HG02588 (cell line): ENCODE measurements around the gene CFAP161.
"Not testable (repeated sequence)": the region's sequence is repeated elsewhere in the genome, so short reads cannot be mapped to it uniquely, and the experiment has no call there.

ENCODE experiments used
- ATAC-seq: cut with Tn5 transposase; IDR thresholded peaks from one replicate; pipeline ENCODE4 v1.9.1; 2021; ENCODE audit warnings: mild to moderate bottlenecking, moderate library complexity; ENCODE audit not compliant: unreplicated experiment

CFAP161 gene

DNA sequence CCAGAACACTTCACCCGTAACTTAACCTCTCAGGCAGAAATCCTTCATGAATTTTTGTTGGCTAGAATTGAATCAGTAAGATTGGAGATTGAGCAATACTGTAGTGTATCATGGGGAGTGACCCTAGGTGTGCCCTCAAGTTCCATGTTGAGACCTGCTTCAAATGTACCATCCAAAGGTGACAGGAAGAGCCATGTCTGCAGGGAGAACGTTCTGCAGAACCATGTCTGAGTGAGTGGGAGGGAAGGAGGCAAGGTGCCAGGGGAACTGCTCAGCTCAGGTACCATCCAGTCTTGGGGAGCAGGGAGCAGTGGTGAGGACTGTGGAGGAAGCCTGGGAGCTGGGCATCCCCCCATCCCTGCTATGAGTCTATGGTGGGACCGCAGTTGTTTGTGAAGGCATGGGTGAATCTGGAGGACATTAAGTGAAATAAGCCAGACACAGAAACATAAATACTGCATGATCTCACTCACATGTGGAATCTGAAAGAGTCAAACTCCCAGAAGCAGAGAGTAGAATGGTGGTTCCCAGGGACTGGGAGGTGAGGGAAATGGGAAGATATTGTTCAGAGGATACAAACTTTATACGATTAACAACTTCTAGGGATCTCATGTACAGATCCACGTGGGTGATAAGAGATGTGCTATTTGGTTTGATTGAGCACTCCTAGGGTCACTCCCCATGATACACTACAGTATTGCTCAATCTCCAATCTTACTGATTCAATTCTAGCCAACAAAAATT lies 23.3 kb downstream of the CFAP161 start:
- ATAC-seq, result no peak

DNA sequence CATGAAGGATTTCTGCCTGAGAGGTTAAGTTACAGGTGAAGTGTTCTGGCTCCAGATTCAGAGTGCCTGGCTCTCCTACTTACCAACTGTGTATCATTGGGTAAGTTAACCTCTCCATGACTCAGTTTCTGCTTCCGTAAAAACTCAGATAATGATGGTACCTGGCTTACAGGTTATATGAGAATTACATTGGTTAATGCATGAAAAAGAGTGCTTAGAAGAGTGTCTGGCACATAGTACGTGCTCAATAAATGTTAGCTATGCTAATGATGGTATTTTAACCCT lies 23.8 kb downstream of the CFAP161 start:
- ATAC-seq, result no peak

DNA sequence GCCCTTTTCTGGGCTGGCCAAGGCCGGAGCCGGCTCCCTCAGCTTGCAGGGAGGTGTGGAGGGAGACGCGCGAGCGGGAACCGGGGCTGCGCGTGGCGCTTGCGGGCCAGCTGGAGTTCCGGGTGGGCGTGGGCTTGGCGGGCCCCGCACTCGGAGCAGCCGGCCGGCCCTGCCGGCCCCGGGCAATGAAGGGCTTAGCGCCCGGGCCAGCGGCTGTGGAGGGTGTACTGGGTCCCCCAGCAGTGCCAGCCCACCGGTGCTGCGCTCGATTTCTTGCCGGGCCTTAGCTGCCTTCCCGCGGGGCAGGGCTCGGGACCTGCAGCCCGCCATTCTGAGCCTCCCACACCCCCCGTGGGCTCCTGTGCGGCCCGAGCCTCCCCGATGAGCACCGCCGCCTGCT lies 24.5 kb downstream of the CFAP161 start:
- ATAC-seq, result not testable (repeated sequence)

DNA sequence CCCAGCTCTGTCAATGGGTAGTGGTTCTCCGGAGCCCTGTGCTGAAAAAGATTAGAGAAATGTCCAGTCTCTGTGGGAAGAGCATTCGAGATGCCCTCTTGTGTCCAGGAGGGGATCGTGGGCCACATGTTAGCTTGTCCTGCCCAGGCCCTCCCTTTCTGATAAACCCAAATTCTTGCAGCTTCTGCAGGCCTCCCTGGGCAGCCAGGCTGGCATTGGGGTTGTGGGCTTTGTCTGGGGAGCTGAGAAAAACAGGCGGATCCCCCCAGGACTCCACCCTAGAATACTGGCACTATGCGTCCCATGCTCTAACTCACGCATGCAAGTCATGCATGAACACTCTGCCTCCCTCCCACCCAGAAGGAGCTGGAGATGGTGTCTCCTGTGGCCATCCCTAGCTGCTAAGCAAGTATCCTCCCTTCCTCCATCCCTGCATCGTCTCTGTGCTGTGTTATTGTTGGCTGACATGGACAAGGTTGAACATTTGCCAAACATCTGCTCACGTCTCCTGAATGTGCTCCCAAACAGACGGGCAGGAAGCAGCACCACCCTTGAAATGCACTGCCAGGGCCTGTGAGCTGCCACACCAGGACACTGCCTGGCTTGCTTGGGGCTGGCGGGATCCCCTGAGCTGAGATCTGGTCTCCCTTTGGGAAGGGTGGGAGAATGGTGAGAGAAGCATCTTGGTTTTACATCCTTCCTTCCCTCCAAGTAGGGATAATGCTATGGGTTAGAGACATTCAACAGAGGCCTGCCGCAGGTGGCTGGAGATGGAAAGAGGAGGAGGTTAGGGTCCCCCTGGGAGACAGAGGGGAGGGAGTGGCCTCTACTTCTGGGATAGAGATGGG lies 26.5 kb downstream of the CFAP161 start:
- no peak for ATAC-seq

DNA sequence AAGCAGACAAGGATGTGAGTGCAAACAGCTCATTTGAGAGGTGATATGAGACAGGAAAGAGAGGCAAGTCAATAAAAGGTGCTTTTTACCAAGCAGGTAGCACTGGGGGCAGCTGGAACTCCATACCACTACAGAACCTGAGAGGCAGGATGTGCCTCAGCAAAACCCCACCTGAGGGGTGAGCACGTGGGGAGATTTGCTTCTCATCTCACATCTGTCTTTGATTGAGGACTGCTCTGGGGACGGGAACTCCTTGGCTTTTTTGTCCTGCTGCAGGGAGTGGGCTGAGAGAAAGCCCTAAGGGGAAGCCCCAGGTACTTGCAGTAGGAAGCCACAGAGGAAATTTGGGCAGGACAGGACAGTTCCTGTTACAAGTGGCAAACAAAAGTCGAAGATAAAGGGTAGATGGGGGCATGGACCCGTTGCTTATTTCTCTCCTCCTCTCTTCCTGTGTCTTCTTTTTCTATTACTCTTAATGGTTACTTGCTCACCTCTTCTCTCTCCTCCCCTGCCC lies 27.1 kb downstream of the CFAP161 start:
- no peak for ATAC-seq

DNA sequence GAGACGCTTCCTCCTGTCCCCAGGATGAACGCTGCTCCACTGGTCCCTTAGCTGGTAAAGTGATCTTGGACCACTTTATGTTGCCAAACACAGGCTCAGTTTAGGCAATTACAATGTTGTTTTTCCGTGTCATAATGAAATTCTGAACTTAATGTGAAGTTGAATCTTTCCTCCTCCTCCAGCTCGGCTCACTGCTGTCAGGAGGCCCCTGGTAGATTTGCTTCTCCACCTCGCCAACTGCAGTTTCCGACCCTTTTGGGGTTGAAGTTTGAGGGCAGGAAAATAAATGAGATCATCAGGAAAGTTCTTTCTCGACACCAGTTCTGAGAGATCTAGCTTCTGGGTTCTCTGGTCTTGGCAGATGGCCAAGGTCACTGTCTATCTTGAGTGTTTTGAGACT lies 27.8 kb downstream of the CFAP161 start:
- ATAC-seq, result no peak

DNA sequence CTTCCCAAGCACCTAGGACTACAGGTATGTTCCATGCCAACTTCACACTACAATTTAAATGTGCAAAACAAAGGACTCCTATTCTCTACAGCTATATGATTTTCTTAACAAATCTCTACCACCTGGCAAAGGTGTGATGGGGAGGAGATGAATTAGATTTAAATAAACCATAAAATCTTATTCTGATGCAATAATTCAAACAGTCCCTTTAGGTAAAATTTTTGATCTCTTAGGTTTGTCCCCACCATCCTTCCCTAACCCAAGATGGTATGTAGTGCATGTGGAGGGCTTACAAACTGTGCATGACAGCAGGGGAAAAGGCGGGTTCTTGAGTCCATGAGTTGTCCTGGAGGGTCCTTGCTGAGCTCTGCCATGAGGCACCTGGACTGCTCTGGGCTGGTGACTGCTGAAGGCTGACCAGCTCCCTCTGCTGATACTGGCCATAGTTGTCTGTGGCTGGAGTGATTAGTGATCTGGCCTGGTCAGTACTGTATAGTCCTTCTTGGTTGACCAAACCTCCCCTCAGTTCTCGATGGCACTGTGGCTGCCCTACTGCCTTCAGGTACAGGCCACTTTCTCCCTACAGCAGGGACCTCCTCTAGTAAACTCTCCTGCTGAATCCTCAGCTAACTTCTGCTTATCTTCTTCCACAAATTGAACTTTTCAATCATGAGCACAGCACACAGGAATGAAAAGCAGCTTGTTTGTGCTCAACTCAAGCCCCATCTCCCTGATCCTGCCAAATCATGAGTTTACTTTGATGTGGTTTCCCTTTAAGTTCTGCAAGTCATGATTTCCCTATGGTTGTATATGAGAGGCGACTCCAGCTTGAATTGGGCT lies 30.1 kb downstream of the CFAP161 start:
- no peak for ATAC-seq

DNA sequence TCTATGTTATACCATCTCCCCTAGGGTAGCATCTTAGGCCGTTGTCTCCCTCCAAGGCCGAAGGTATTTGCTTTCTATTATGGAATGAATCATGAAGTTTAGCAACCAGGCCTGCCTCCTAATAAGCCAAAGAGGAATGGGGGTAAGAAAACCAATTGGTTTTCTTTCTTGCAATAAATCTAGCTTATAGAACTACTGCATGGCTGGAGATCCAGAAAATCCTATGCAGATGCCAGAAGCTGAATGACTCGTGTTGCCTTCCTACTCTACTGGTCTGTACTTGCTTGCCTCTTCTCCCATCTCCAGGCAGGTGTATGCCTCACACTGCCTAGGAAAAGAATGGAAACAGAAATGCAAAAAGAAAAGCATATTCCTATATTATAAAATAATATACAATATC lies 31.5 kb downstream of the CFAP161 start:
- no peak for ATAC-seq

DNA sequence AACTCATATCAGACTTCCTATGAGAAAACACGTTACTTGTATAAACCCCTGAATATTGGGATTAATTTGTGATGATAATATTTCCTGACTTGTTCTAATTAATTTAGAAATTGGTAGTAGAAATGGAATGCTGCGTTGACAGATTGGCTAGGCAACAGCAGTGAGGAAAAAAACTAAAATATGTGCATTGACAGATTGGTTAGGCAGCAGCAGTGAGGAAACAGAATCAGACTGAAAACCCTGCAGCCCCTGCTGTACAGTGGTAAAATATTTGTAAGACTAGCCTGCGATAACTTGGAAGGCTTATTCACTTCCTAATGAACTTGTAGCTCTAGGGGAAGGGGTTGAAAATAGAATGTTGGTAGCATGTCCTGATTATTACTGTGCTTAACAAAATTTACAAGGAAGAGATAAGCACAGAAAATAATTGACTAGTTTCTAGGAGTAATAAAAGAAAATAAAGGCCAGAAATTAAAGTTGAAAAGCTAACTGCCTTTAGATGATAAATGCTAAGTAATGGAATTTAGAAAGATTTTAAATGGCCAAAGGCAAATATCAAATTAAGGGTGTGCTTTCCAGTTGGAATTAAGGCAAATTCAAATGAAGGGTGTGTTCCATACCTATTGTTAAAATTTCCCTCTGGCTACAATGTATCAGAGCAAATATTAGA lies 32.7 kb downstream of the CFAP161 start:
- ATAC-seq, result no peak

DNA sequence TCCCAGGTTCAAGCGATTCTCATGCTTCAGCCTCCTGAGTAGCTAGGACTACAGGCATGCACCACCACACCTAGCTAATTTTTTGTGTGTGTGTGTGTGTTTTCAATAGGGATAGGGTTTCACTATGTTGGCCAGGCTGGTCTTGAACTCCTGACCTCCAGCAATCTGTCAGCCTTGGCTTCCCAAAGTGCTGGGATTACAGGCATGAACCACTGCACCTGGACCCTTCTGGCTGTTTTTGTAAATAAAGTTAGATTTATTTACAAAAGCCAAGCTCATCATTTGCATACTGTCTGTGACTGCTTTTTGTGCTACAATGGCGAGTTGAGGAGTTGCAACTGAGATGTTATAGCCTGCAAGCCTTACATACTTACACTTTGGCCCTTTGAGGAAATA lies 34.1 kb downstream of the CFAP161 start:
- no peak for ATAC-seq

DNA sequence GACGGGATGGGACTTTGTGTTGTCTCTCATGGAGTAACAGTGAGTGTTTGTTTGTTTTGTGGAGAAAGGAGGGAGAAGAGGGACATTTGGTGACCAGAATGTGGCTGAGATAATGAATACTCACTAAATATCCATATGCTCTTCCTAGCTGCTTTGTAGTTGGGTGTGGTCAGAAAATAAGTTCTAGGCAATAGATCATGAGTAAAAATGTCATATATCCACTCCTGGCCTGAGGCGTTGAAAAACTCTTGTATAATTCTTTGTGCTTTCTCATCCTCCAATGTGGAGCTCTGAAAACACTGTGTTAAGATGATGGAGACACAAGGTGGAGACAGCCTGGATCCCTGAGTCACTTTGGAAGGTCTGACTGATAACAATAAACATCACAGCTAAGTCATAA lies 34.6 kb downstream of the CFAP161 start:
- no peak for ATAC-seq

DNA sequence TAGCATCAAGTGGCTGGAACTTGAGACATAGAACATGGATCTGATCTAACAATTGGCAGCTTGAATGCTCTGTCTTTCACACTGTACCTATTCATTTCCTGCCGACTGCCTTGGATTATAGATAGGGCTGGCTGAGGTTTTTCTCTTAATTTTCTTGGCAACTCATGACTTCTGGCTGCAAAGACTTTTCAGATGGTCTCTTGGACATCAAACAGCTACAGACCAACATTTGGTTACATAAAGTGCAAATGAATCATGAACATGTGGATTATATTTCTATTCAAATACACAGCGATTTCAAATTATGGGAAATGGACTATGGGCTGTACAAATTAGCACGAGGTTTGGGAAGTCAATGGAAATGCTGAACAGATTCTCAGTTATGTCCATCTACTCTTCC lies 36.4 kb downstream of the CFAP161 start:
- ATAC-seq, result no peak

DNA sequence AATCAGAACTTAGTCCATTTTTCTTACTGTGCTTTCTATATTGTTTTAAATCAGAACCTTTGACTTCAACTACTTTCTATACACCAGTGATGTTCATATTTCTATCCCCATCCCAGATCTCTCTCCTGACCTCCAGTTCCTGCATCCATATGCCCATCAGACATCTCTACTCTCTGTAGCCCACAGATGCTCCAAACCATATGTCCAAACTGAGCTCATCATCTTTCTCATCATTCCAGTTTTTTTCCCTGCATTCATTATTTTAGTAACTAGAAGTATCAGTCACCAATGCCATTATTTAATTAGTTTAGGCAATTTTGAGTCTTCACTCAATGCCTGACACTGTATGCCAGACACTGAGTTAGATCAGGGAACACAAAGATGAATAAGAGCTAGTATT lies 37.2 kb downstream of the CFAP161 start:
- ATAC-seq, result no peak

DNA sequence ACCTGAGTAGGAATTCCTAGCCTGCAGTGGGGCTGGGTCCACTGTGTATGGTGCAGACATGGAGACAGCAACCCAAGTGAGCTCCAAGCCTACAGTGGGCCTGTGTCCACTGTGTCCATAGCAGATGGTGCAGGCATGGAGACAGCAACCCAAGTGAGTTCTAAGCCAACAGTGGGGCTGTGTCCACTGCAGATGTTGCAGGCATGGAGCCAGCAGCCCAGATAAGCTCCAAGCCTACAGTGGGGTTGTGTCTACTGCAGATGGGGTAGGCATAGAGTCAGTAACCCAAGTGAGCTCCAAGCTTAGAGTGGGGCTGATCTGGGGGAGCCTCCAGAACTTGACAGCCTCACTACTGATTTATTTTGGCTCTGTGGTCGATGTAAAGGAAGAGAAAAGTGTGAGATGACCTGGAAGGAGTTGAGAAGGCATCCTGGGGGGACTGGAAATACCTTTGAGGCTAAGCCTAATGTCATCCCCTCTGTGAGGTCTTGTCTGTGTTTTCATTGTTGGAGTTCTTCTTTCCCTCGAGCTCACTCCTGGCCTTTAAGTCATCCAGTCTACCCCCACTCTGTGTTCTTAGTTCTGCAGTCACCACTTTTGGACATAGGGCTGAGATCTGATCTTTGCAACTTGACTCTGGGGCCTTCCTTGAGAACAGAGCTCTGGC lies 40.2 kb downstream of the CFAP161 start:
- no peak for ATAC-seq

DNA sequence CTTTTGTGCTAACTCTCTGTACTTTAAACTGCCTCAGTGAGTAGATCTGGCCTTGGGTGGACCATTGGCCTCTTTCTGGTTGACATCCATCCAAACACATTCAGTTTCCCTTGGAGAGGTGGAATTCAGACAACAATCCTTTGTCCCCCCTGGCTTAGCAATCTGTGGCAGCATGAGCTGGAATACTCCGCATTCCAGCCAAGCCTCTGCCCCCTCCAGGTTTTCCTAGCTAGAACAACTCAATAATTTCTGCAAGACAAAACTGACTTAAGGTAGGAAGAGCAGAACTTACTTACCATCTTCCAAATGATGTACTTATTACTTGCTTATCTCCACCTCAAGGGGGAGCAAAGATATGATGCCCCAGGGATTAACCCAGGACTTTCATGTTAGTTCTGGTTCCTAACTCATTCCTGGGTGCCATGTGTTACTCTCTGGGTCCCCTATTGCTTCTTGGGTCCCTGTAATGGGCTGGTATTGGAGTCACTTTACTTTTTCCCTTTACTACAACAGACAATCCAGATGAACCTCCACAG lies 40.8 kb downstream of the CFAP161 start:
- ATAC-seq, result no peak

DNA sequence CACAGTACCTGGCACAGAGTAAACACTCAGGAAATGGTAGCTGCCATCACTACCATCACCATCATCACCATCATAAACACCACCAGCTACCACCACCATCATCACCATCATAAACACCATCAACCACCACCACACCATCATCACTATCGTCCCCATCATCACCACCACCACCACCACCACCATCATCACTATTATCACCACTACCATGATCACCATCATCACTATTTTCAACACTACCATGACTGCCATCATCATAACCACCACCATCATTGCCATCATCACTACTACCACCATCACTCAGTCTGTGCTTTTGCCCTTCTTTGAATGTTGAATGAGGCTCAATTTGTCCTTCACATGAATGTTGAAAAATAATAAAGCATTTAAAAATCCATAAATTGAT lies 41.4 kb downstream of the CFAP161 start:
- ATAC-seq, result no peak

DNA sequence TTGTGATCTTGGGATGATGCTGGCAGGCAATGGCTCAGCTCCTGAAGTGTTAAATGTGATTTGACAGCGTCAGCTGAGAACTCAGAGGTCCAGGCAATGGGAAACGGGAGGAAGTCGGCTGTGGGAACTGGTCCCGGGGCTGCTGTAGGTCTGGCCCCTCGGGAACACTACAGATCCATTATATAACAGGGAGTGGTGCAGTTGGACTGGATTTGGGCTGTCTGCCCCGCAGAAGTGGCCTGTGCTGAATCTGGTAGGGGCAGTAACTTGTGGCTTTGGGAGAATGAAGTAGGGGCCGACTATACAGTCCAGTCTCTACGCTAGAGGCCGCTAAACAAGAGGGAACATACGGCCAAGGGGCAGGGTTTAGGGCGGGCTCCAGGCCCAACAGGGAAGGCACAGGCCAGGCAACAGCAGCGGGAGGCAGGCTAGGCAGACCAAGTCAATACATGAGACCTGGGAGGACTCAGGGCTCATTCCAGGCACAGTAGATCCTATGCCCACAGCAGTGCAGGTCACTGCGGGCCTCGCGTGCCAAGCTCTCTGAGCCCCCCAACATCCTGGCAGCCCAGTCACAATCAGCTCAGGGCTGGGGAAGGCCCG lies 42.3 kb downstream of the CFAP161 start:
- no peak for ATAC-seq

DNA sequence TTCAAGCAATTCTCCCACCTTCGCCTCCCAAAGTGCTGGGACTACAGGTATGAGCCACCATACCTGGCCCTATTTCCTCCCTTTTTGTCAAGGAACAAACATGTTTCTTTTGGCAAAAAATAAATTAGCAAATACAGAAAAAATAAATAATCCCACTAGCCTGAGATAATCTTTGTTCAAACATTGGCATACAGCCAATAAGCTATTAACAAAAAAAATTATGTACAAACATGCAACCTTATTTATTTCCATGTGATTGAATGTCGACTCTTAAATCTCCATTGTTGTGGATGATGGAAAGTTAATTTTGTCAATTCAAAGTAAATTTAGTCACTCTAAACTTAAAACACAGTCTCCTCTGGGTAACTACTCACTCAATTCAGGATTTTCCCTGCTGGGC lies 44.3 kb downstream of the CFAP161 start:
- ATAC-seq, result no peak

DNA sequence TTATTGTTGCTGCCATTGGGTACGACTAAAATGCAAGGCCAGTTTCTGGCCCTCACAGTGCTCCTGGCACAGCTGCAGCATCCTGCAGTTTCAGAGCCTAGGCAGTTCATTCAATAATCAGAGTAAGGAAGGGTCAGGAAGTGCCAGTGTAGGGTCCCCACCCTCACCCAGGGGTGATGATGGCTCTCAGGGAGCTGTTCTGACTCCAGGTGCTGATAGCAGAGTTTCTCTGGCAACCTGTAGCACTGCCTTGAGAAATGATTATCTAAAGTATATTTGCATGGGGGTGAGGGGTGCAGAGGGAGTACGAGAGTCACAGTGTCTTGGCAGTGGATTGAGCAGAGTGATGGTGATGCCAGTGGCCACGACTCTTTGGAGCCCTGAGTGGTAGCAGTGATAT lies 47.1 kb downstream of the CFAP161 start:
- ATAC-seq, result no peak
